GM21717 (cell line): Measurements from ENCODE around the gene MUL1.
"Not testable (repeated sequence)": the region's sequence is repeated elsewhere in the genome, so short reads cannot be mapped to it uniquely, and the experiment has no call there.

Experiments
- ATAC-seq: cut with Tn5 transposase; IDR thresholded peaks from one replicate; pipeline ENCODE4 v1.9.1; 2021; ENCODE audit warnings: mild to moderate bottlenecking, moderate library complexity; ENCODE audit not compliant: unreplicated experiment

Gene MUL1

GRCh38 chr1:20507564-20508410 lies at the start of gene MUL1:
MUL1 (minus strand) TSS chr1:20508151; CDS start chr1:20508024, 127 bp downstream.
- ATAC-seq = peak; percentile 92

GRCh38 chr1:20555758-20556120 lies 47.8 kb upstream of the MUL1 start:
- no peak for ATAC-seq

- no peak for ATAC-seq
Observed at GRCh38 chr1:20555025-20555757, 47.2 kb upstream of the MUL1 start.

GRCh38 chr1:20552728-20553445 lies 44.9 kb upstream of the MUL1 start:
- ATAC-seq = no peak

GRCh38 chr1:20551945-20552727 lies 44.2 kb upstream of the MUL1 start, which contains the start of gene FAM43B:
FAM43B (plus strand) TSS chr1:20552573; CDS start chr1:20552974, 401 bp downstream.
- ATAC-seq = no peak

- no peak for ATAC-seq
Observed at GRCh38 chr1:20551161-20551560, 43.2 kb upstream of the MUL1 start.

GRCh38 chr1:20546637-20547036 lies 38.7 kb upstream of the MUL1 start:
- ATAC-seq = no peak

- no peak for ATAC-seq
Observed at GRCh38 chr1:20540281-20540680, 32.3 kb upstream of the MUL1 start.

GRCh38 chr1:20538760-20539551 lies 31.0 kb upstream of the MUL1 start:
- ATAC-seq = no peak

GRCh38 chr1:20538227-20538626 lies 30.3 kb upstream of the MUL1 start:
- no peak for ATAC-seq

- no peak for ATAC-seq
Observed at GRCh38 chr1:20534659-20535417, 26.9 kb upstream of the MUL1 start.

GRCh38 chr1:20533635-20534034 lies 25.7 kb upstream of the MUL1 start:
- no peak for ATAC-seq

GRCh38 chr1:20530901-20531300 lies 22.9 kb upstream of the MUL1 start:
- ATAC-seq = no peak

- no peak for ATAC-seq
Observed at GRCh38 chr1:20530306-20530705, 22.4 kb upstream of the MUL1 start.

- ATAC-seq = no peak
Observed at GRCh38 chr1:20528221-20528620, 20.3 kb upstream of the MUL1 start.

- no peak for ATAC-seq
Observed at GRCh38 chr1:20526267-20526666, 18.3 kb upstream of the MUL1 start.

GRCh38 chr1:20521960-20522861 lies 14.3 kb upstream of the MUL1 start:
- no peak for ATAC-seq

GRCh38 chr1:20519609-20520262 lies 11.8 kb upstream of the MUL1 start:
- ATAC-seq = not testable (repeated sequence)
